ENCODE measurements around the gene DLGAP1.

Gene DLGAP1

DNA sequence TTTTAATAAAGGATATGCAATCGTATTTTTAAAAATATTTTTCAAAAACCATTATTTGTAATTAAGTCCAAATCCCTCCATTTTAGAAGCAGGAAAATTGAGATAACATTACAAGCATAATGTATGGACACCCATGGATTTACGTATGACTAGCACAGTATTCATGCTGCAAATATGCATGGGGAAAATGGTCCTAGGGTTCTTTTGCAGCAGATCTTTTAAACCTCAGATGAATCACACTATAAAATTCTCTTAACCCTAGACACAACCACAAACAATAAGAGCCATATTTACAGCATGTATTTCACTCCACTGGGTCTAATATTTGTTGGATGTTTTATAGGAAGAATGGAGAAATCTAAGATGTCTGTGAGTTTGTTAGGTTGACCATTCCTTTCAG is 551.8 kb downstream of the DLGAP1 start:
- no peak overlapping the region for H3K4me3 ChIP-seq (ENCODE audit: low read depth, low read length)
- ChIA-PET POLR2A (no interaction called here), CTCF (interaction anchor here (1.1 kb wide), 1 partner anchor 18 kb away, joined by 4 read pairs; no protein-coding TSS in a partner anchor)
- H3K4me1 ChIP-seq (ENCODE audit: control insufficient read depth, insufficient read depth, low read length), result no peaks in the 10 kb centered on the region
- TF ChIP-seq, protein P1, sequence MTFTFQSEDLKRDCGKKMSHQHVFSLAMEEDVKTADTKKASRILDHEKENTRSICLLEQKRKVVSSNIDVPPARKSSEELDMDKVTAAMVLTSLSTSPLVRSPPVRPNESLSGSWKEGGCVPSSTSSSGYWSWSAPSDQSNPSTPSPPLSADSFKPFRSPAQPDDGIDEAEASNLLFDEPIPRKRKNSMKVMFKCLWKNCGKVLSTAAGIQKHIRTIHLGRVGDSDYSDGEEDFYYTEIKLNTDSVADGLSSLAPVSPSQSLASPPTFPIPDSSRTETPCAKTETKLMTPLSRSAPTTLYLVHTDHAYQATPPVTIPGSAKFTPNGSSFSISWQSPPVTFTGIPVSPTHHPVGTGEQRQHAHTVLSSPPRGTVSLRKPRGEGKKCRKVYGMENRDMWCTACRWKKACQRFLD (tag by site-specific recombination; IDR thresholded peaks at IDR 0.05), result no peak
- TF ChIP-seq ZNF677 (tag by site-specific recombination; IDR thresholded peaks at IDR 0.05) (no peak), ZNF146 (tag by site-specific recombination; IDR thresholded peaks at IDR 0.05) (no peak)
- H3K9me3 ChIP-seq (ENCODE audit: control insufficient read depth, insufficient read depth, low read depth, low read length), result no peaks in the 10 kb centered on the region
- no peaks in the 10 kb centered on the region for H3K36me3 ChIP-seq (ENCODE audit: control insufficient read depth in 2 of 2, insufficient read depth in 1 of 2, low read length in 2 of 2)
- no peak overlapping the region for H3K27ac ChIP-seq (ENCODE audit: extremely low read depth, low read depth, low read length)

DNA sequence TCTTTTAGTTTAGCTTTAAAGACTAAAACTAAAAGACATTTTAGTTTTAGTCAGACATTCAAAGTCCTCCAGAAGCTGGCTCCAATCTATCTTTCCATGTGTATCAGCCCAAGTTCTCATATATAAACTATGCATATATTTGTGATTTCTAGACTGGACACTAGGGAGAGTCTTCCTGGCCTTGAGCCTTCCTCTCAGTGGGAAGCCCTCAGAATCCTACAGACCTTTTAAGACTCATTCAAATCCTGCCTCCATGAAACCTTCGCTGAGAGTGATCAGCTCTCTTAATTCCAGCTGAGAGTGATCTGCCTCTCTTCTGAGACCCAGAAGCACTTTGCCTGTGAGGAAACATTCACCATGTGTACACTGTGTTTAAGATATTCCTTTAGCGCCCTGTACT is 552.4 kb downstream of the DLGAP1 start:
- CTCF ChIA-PET, result interaction anchor here (1.1 to 1.3 kb wide), 2 partner anchors 17 to 93 kb away, joined by 3 to 4 read pairs; no protein-coding TSS in a partner anchor
- Histone ChIP-seq H3K4me3 (ENCODE audit: low read depth, low read length) (no peak overlapping the region), H3K4me1 (ENCODE audit: control insufficient read depth, insufficient read depth, low read length) (no peaks in the 10 kb centered on the region), H3K36me3 (ENCODE audit: control insufficient read depth in 2 of 2, insufficient read depth in 1 of 2, low read length in 2 of 2) (no peaks in the 10 kb centered on the region), H3K9me3 (ENCODE audit: control insufficient read depth, insufficient read depth, low read depth, low read length) (no peaks in the 10 kb centered on the region), H3K27ac (ENCODE audit: extremely low read depth, low read depth, low read length) (no peak overlapping the region)
- POLR2A ChIA-PET, result no interaction called here
- TF ChIP-seq, protein P2, sequence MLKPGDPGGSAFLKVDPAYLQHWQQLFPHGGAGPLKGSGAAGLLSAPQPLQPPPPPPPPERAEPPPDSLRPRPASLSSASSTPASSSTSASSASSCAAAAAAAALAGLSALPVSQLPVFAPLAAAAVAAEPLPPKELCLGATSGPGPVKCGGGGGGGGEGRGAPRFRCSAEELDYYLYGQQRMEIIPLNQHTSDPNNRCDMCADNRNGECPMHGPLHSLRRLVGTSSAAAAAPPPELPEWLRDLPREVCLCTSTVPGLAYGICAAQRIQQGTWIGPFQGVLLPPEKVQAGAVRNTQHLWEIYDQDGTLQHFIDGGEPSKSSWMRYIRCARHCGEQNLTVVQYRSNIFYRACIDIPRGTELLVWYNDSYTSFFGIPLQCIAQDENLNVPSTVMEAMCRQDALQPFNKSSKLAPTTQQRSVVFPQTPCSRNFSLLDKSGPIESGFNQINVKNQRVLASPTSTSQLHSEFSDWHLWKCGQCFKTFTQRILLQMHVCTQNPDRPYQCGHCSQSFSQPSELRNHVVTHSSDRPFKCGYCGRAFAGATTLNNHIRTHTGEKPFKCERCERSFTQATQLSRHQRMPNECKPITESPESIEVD (tag by site-specific recombination; IDR thresholded peaks at IDR 0.05), result no peak
- TF ChIP-seq ZNF610 (tag by site-specific recombination; IDR thresholded peaks at IDR 0.05; ENCODE audit: borderline replicate concordance) (no peak), ZNF529 (tag by site-specific recombination; IDR thresholded peaks at IDR 0.05; ENCODE audit: insufficient replicate concordance) (no peak), KLF8 (tag by site-specific recombination; IDR thresholded peaks at IDR 0.05) (no peak), ZSCAN23 (tag by site-specific recombination; IDR thresholded peaks at IDR 0.05) (no peak), ZNF214 (tag by site-specific recombination; IDR thresholded peaks at IDR 0.05; ENCODE audit: borderline replicate concordance) (no peak), ZNF2 (tag by site-specific recombination; IDR thresholded peaks at IDR 0.05) (no peak), PRDM1 (tag by site-specific recombination; IDR thresholded peaks at IDR 0.05) (no peak), ZNF121 (tag by site-specific recombination; IDR thresholded peaks at IDR 0.05) (no peak), ZNF426 (tag by site-specific recombination; IDR thresholded peaks at IDR 0.05) (no peak), ZBTB21 (tag by site-specific recombination; IDR thresholded peaks at IDR 0.05) (no peak), WT1 (tag by site-specific recombination; IDR thresholded peaks at IDR 0.05) (no peak), ZNF266 (tag by site-specific recombination; IDR thresholded peaks at IDR 0.05; ENCODE audit: low read depth) (no peak), GFI1B (tag by site-specific recombination; IDR thresholded peaks at IDR 0.05) (no peak), ZFP3 (tag by site-specific recombination; IDR thresholded peaks at IDR 0.05; ENCODE audit: low read depth) (no peak)
- TF ChIP-seq, protein P3, sequence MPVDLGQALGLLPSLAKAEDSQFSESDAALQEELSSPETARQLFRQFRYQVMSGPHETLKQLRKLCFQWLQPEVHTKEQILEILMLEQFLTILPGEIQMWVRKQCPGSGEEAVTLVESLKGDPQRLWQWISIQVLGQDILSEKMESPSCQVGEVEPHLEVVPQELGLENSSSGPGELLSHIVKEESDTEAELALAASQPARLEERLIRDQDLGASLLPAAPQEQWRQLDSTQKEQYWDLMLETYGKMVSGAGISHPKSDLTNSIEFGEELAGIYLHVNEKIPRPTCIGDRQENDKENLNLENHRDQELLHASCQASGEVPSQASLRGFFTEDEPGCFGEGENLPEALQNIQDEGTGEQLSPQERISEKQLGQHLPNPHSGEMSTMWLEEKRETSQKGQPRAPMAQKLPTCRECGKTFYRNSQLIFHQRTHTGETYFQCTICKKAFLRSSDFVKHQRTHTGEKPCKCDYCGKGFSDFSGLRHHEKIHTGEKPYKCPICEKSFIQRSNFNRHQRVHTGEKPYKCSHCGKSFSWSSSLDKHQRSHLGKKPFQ (tag by site-specific recombination; IDR thresholded peaks at IDR 0.05), result no peak
- TF ChIP-seq, protein P4, sequence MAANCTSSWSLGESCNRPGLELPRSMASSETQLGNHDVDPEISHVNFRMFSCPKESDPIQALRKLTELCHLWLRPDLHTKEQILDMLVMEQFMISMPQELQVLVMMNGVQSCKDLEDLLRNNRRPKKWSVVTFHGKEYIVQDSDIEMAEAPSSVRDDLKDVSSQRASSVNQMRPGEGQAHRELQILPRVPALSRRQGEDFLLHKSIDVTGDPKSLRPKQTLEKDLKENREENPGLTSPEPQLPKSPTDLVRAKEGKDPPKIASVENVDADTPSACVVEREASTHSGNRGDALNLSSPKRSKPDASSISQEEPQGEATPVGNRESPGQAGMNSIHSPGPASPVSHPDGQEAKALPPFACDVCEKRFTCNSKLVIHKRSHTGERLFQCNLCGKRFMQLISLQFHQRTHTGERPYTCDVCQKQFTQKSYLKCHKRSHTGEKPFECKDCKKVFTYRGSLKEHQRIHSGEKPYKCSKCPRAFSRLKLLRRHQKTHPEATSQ (tag by site-specific recombination; IDR thresholded peaks at IDR 0.05), result no peak
- TF ChIP-seq, protein P5, sequence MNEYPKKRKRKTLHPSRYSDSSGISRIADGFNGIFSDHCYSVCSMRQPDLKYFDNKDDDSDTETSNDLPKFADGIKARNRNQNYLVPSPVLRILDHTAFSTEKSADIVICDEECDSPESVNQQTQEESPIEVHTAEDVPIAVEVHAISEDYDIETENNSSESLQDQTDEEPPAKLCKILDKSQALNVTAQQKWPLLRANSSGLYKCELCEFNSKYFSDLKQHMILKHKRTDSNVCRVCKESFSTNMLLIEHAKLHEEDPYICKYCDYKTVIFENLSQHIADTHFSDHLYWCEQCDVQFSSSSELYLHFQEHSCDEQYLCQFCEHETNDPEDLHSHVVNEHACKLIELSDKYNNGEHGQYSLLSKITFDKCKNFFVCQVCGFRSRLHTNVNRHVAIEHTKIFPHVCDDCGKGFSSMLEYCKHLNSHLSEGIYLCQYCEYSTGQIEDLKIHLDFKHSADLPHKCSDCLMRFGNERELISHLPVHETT (tag by site-specific recombination; IDR thresholded peaks at IDR 0.05), result no peak
